Ramos (cell line): ENCODE results near the gene SAC3D1.
"Not testable (repeated sequence)": the region's sequence is repeated elsewhere in the genome, so short reads cannot be mapped to it uniquely, and the experiment has no call there.

Experiments used
- in situ Hi-C: fragments of 300-500 bp; cut with MboI; formaldehyde crosslinking; loops from one replicate; pipeline ENCODE4 v1.14.3; 2022; ENCODE audit warnings: low sequenced_read_pairs; ENCODE audit not compliant: unreplicated experiment

The SAC3D1 gene

GRCh38 chr11:65021509-65021908, 19.5 kb upstream of the SAC3D1 start:
- in situ Hi-C loops = no loop called here

GRCh38 chr11:65023502-65023901, 17.5 kb upstream of the SAC3D1 start:
- in situ Hi-C loops = not testable (repeated sequence)

- in situ Hi-C loops = no loop called here
Observed at GRCh38 chr11:65026810-65027209, 14.2 kb upstream of the SAC3D1 start.

- in situ Hi-C loops = no loop called here
Observed at GRCh38 chr11:65027213-65028067, 13.6 kb upstream of the SAC3D1 start, which contains the start of gene SNX15. Gene SNX15 (plus strand): TSS chr11:65027439. CDS start chr11:65027538, 99 bp downstream.

GRCh38 chr11:65032216-65032615, 8.8 kb upstream of the SAC3D1 start:
- in situ Hi-C loops = no loop called here

GRCh38 chr11:65034423-65034822, 6.6 kb upstream of the SAC3D1 start:
- in situ Hi-C loops = no loop called here

GRCh38 chr11:65035579-65035978, 5.4 kb upstream of the SAC3D1 start:
- in situ Hi-C loops = no loop called here

GRCh38 chr11:65036931-65037330, 4.1 kb upstream of the SAC3D1 start:
- in situ Hi-C loops = no loop called here

GRCh38 chr11:65040520-65040846, 527 bp upstream of the SAC3D1 start:
- in situ Hi-C loops = no loop called here

- in situ Hi-C loops = no loop called here
Observed at GRCh38 chr11:65042891-65043290, 1.9 kb downstream of the SAC3D1 start.

GRCh38 chr11:65043881-65044501, 3.0 kb downstream of the SAC3D1 start:
- in situ Hi-C loops = no loop called here

GRCh38 chr11:65045061-65045460, 4.1 kb downstream of the SAC3D1 start:
- in situ Hi-C loops = no loop called here

GRCh38 chr11:65045728-65046127, 4.7 kb downstream of the SAC3D1 start:
- in situ Hi-C loops = no loop called here

- in situ Hi-C loops = no loop called here
Observed at GRCh38 chr11:65047581-65048422, 6.8 kb downstream of the SAC3D1 start.

- in situ Hi-C loops = no loop called here
Observed at GRCh38 chr11:65051398-65051858, 10.4 kb downstream of the SAC3D1 start.

- in situ Hi-C loops = no loop called here
Observed at GRCh38 chr11:65053827-65054508, 13.0 kb downstream of the SAC3D1 start.

- in situ Hi-C loops = no loop called here
Observed at GRCh38 chr11:65055538-65055937, 14.5 kb downstream of the SAC3D1 start.

- in situ Hi-C loops = no loop called here
Observed at GRCh38 chr11:65056999-65057398, 16.0 kb downstream of the SAC3D1 start.

- in situ Hi-C loops = no loop called here
Observed at GRCh38 chr11:65057526-65057925, 16.5 kb downstream of the SAC3D1 start.

- in situ Hi-C loops = no loop called here
Observed at GRCh38 chr11:65058012-65058411, 17.0 kb downstream of the SAC3D1 start.
